Tibial nerve (tissue), 4 donors: ENCODE results near the gene IL6. TPM values are rescaled to one million over a fixed set of nuclear protein-coding genes. Genes with fewer than 3 reads are reported as not detected.
A peak's percentile ranks its signal among the peaks of the same experiment; 100 is the strongest.
"Not testable (repeated sequence)": the region's sequence is repeated elsewhere in the genome, so short reads cannot be mapped to it uniquely, and the experiment has no call there.

ENCODE experiments used
- DNase-seq, 2 donors: peaks; one replicate each; pipeline ENCODE4 v3.0.0-alpha.2; 2019; ENCODE audit warnings: low spot score in 2 of 2
- H3K27ac ChIP-seq, 4 donors: fragments of 200-600 bp; sonication (generic) in 3 of 4; one replicate each; pipeline ENCODE4 v1.5.1; 2017 to 2019; ENCODE audit warnings: mild to moderate bottlenecking in 1 of 4
- H3K27me3 ChIP-seq, 2 donors: fragments of 200-600 bp; sonication (generic) in 1 of 2; one replicate each; pipeline versions ENCODE4 v1.5.1 to v1.6.0; 2017 to 2019
- H3K36me3 ChIP-seq, 3 donors: fragments of 200-600 bp; sonication (generic); one replicate each; pipeline ENCODE4 v1.5.1; 2018 to 2019
- H3K4me1 ChIP-seq, 4 donors: fragments of 200-600 bp; sonication (generic) in 3 of 4; one replicate each; pipeline ENCODE4 v1.5.1; 2017 to 2019
- H3K4me3 ChIP-seq, 4 donors: fragments of 200-600 bp; sonication (generic) in 3 of 4; one replicate each; pipeline ENCODE4 v1.5.1; 2017 to 2019; ENCODE audit warnings: mild to moderate bottlenecking in 1 of 4, moderate library complexity in 1 of 4
- H3K9me3 ChIP-seq, 4 donors: fragments of 200-600 bp; sonication (generic) in 3 of 4; one replicate each; pipeline ENCODE4 v1.5.1; 2017 to 2019
- EP300 ChIP-seq, 2 donors: sonication (generic); formaldehyde crosslinking; IDR thresholded peaks; one replicate each; pipeline ENCODE4 v1.6.1; 2017; ENCODE audit warnings: antibody characterized with exemption in 2 of 2, mild to moderate bottlenecking in 1 of 2
- POLR2A ChIP-seq, 2 donors: fragments of 450-650 bp; IDR thresholded peaks; one replicate each; pipeline ENCODE4 v1.6.1; 2017; ENCODE audit warnings: antibody characterized with exemption in 2 of 2, mild to moderate bottlenecking in 2 of 2, moderate library complexity in 2 of 2
- WGBS, 2 donors: methylation state at CpG; one replicate each; pipeline ENCODE4 v1.1.5; 2018; 5-methylcytosine and 5-hydroxymethylcytosine counted together
- total RNA-seq, 4 donors: library from RNA; depleted of rRNA; stranded (reverse); fragments of >200 nt; gene quantifications; one replicate each; pipeline ENCODE4 v1.1.0, GENCODE V29; 2016
- TF ChIP-seq, protein P1 (sequence below), 5 experiments: fragments of 200-600 bp in 3 of 5; fragments of 450-650 bp in 2 of 5; sonication (generic) in 3 of 5; IDR thresholded peaks; one replicate each; pipeline ENCODE4 v1.5.1; 2016 to 2019; ENCODE audit warnings: antibody characterized with exemption in 5 of 5, mild to moderate bottlenecking in 3 of 5, moderate library complexity in 2 of 5

The IL6 gene
- total RNA-seq: 10 to 100 TPM in 1 of 4 donors, 1 to 10 TPM in 2, not detected in 1; 3.3 to 16.4 (median 6.3) TPM

DNA sequence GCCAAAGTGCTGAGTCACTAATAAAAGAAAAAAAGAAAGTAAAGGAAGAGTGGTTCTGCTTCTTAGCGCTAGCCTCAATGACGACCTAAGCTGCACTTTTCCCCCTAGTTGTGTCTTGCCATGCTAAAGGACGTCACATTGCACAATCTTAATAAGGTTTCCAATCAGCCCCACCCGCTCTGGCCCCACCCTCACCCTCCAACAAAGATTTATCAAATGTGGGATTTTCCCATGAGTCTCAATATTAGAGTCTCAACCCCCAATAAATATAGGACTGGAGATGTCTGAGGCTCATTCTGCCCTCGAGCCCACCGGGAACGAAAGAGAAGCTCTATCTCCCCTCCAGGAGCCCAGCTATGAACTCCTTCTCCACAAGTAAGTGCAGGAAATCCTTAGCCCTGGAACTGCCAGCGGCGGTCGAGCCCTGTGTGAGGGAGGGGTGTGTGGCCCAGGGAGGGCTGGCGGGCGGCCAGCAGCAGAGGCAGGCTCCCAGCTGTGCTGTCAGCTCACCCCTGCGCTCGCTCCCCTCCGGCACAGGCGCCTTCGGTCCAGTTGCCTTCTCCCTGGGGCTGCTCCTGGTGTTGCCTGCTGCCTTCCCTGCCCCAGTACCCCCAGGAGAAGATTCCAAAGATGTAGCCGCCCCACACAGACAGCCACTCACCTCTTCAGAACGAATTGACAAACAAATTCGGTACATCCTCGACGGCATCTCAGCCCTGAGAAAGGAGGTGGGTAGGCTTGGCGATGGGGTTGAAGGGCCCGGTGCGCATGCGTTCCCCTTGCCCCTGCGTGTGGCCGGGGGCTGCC lies at the start of gene IL6:
TSS of gene IL6 (plus strand) at position 294 of the 807 bp plus-strand sequence. CDS start at position 357, 63 bp downstream.
- no peak for TF ChIP-seq POLR2A (IDR thresholded peaks at IDR 0.05)
- TF ChIP-seq EP300 (IDR thresholded peaks at IDR 0.05): peak in 1 of 2 donors; percentile 61
- Histone ChIP-seq H3K36me3 (no peaks in the 10 kb centered on the region), H3K27me3 (no peaks in the 10 kb centered on the region), H3K4me1 (peaks cover 0 to 69% (median 29%) of the 10 kb centered on the region in 4 donors), H3K4me3 (peak within 1 kb of the TSS; percentile 20 to 52 (median 38)), H3K27ac (peak within 1 kb of the TSS in 3 of 4 donors; percentile 37 to 83 (median 81)), H3K9me3 (no peaks in the 10 kb centered on the region)
- WGBS, 2 donors: 23 to 26% methylated on average over 28 of the region's 28 CpGs
- peak; percentile 43 to 56 for DNase-seq

GRCh38 chr7:22677263-22677662 lies 49.7 kb upstream of the IL6 start:
- not testable (repeated sequence) for DNase-seq, H3K27me3 ChIP-seq, H3K4me3 ChIP-seq, H3K9me3 ChIP-seq, H3K4me1 ChIP-seq, H3K36me3 ChIP-seq, H3K27ac ChIP-seq
- WGBS, 2 donors: 83 to 98% methylated on average over 5 of the region's 5 CpGs

DNA sequence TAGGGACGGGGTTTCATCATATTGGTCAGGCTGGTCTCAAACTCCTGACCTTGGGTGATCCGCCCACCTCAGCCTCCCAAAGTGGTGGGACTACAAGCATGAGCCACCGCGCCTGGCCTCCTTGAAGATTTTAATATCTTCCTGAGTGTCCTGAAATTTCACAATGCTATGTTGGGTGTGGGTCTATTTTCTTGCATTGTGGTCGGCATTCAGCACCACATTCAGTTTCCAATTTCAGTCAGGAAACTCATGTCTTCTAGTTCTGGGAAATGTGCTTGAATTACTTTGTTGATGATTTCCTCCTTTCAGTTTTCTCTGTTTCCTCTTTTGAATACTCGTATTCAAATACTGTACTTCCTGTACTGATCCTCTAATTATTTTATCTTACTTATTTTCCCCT lies 49.3 kb upstream of the IL6 start:
- TF ChIP-seq EP300 (IDR thresholded peaks at IDR 0.05): peak in 1 of 2 donors; percentile 9
- TF ChIP-seq, protein P1, sequence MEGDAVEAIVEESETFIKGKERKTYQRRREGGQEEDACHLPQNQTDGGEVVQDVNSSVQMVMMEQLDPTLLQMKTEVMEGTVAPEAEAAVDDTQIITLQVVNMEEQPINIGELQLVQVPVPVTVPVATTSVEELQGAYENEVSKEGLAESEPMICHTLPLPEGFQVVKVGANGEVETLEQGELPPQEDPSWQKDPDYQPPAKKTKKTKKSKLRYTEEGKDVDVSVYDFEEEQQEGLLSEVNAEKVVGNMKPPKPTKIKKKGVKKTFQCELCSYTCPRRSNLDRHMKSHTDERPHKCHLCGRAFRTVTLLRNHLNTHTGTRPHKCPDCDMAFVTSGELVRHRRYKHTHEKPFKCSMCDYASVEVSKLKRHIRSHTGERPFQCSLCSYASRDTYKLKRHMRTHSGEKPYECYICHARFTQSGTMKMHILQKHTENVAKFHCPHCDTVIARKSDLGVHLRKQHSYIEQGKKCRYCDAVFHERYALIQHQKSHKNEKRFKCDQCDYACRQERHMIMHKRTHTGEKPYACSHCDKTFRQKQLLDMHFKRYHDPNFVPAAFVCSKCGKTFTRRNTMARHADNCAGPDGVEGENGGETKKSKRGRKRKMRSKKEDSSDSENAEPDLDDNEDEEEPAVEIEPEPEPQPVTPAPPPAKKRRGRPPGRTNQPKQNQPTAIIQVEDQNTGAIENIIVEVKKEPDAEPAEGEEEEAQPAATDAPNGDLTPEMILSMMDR (IDR thresholded peaks at IDR 0.05): no peak
- Histone ChIP-seq H3K36me3 (no peaks in the 10 kb centered on the region), H3K27ac (no peak overlapping the region), H3K27me3 (no peaks in the 10 kb centered on the region), H3K4me3 (no peak overlapping the region), H3K9me3 (no peaks in the 10 kb centered on the region), H3K4me1 (peaks cover 0 to 4% (median 0%) of the 10 kb centered on the region in 4 donors)
- 66 to 73% methylated on average over 6 of the region's 6 CpGs for WGBS, 2 donors
- DNase-seq: no peak

- TF ChIP-seq, protein P1 (IDR thresholded peaks at IDR 0.05): no peak
- TF ChIP-seq POLR2A (IDR thresholded peaks at IDR 0.05) (no peak), EP300 (IDR thresholded peaks at IDR 0.05) (no peak)
- WGBS, 2 donors: 82 to 84% methylated on average over 5 of the region's 5 CpGs
- Histone ChIP-seq H3K27me3 (no peaks in the 10 kb centered on the region), H3K4me3 (no peak overlapping the region), H3K4me1 (peaks cover 0 to 4% (median 0%) of the 10 kb centered on the region in 4 donors), H3K36me3 (no peaks in the 10 kb centered on the region), H3K9me3 (no peaks in the 10 kb centered on the region), H3K27ac (no peak overlapping the region)
- DNase-seq: no peak
Measured at GRCh38 chr7:22680482-22680911, 46.5 kb upstream of the IL6 start.

DNA sequence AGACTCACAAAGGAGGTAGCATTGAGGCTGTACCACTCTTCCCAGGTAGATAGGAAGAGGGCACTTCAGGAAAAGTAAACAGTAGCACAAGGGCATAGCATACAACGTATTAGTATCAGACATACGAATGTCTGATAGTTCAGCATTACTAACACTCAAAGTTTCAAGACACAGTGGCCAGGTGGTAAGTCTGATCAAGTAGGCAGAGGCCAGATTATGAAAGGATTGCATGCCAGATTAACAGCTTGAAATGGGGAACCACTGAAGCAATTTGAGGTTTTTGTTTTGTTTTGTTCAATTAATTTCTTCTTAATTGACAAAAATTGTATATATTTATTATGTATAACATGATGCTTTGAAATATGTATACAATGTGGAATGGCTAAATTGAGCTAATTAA lies 45.7 kb upstream of the IL6 start:
- no peak for DNase-seq
- H3K4me3 ChIP-seq: no peak overlapping the region
- H3K27me3 ChIP-seq: no peaks in the 10 kb centered on the region
- H3K9me3 ChIP-seq: no peaks in the 10 kb centered on the region
- peaks cover 0 to 4% (median 0%) of the 10 kb centered on the region in 4 donors for H3K4me1 ChIP-seq
- 88 to 93% methylated on average over 2 of the region's 2 CpGs for WGBS, 2 donors
- H3K27ac ChIP-seq: no peak overlapping the region
- TF ChIP-seq POLR2A (IDR thresholded peaks at IDR 0.05): no peak
- TF ChIP-seq, protein P1 (IDR thresholded peaks at IDR 0.05): no peak
- TF ChIP-seq EP300 (IDR thresholded peaks at IDR 0.05): no peak
- H3K36me3 ChIP-seq: no peaks in the 10 kb centered on the region
